Ishikawa (cell line): ENCODE data around the gene SIRT2.

Source experiments
- CEBPB ChIP-seq: IDR thresholded peaks from 2 replicates; pipeline ENCODE4 v1.6.1; 2012
- CREB1 ChIP-seq: IDR thresholded peaks from 2 replicates; pipeline ENCODE4 v1.6.1; 2012; ENCODE audit warnings: low read depth
- EGR1 ChIP-seq: IDR thresholded peaks from 2 replicates; pipeline ENCODE4 v1.6.1; 2012
- EP300 ChIP-seq: IDR thresholded peaks from 2 replicates; pipeline ENCODE4 v1.6.1; 2012; ENCODE audit warnings: borderline replicate concordance
- FOXM1 ChIP-seq: IDR thresholded peaks from 2 replicates; pipeline ENCODE4 v1.6.1; 2012; ENCODE audit warnings: low read depth, borderline replicate concordance
- MAX ChIP-seq: IDR thresholded peaks from 2 replicates; pipeline ENCODE4 v1.6.1; 2012
- NFIC ChIP-seq: IDR thresholded peaks from 2 replicates; pipeline ENCODE4 v1.6.1; 2012
- RAD21 ChIP-seq: IDR thresholded peaks from 2 replicates; pipeline ENCODE4 v1.6.1; 2012; ENCODE audit warnings: low read depth
- REST ChIP-seq: IDR thresholded peaks from 2 replicates; pipeline ENCODE4 v1.6.1; 2012; ENCODE audit warnings: low read depth, mild to moderate bottlenecking
- TAF1 ChIP-seq: IDR thresholded peaks from 2 replicates; pipeline ENCODE4 v1.6.1; 2012; ENCODE audit warnings: low read depth, mild to moderate bottlenecking
- TCF12 ChIP-seq: IDR thresholded peaks from 2 replicates; pipeline ENCODE4 v1.6.1; 2012; ENCODE audit warnings: low read depth
- TEAD4 ChIP-seq: IDR thresholded peaks from 2 replicates; pipeline ENCODE4 v1.6.1; 2012
- USF1 ChIP-seq: IDR thresholded peaks from 2 replicates; pipeline ENCODE4 v1.6.1; 2012
- YY1 ChIP-seq: IDR thresholded peaks from 2 replicates; pipeline ENCODE4 v1.6.1; 2012; ENCODE audit warnings: low read depth
- ZBTB7A ChIP-seq: IDR thresholded peaks from 2 replicates; pipeline ENCODE4 v1.6.1; 2012; ENCODE audit warnings: low read depth

The SIRT2 gene

GRCh38 chr19:38924388-38924787 is 25.0 kb upstream of the SIRT2 start:
- TF ChIP-seq YY1 (no peak), CREB1 (no peak), RAD21 (no peak), ZBTB7A (no peak), NFIC (no peak), MAX (no peak), TAF1 (no peak), EP300 (no peak), TEAD4 (no peak), EGR1 (no peak), CEBPB (no peak), USF1 (no peak), FOXM1 (no peak), REST (no peak), TCF12 (no peak)

- TF ChIP-seq EGR1: no peak
- no peak for TF ChIP-seq NFIC
- no peak for TF ChIP-seq TAF1
- no peak for TF ChIP-seq TEAD4
Observed at GRCh38 chr19:38922482-38922881, 23.1 kb upstream of the SIRT2 start.

- TF ChIP-seq CREB1 (no peak), EGR1 (no peak), CEBPB (no peak), YY1 (no peak), ZBTB7A (no peak), MAX (no peak), RAD21 (no peak), FOXM1 (no peak), REST (no peak), USF1 (no peak)
Observed at GRCh38 chr19:38921420-38922274, 22.2 kb upstream of the SIRT2 start.

GRCh38 chr19:38920602-38921419 is 21.4 kb upstream of the SIRT2 start:
- no peak for TF ChIP-seq CREB1
- TF ChIP-seq USF1: no peak
- no peak for TF ChIP-seq FOXM1
- TF ChIP-seq MAX: no peak
- no peak for TF ChIP-seq EGR1
- TF ChIP-seq TEAD4: no peak
- no peak for TF ChIP-seq EP300
- TF ChIP-seq RAD21: no peak
- TF ChIP-seq REST: no peak
- no peak for TF ChIP-seq YY1
- TF ChIP-seq NFIC: no peak
- no peak for TF ChIP-seq ZBTB7A
- TF ChIP-seq TCF12: no peak
- TF ChIP-seq CEBPB: no peak
- no peak for TF ChIP-seq TAF1
